ENCODE results near the gene EEF1G. TPM values are rescaled to one million over a fixed set of nuclear protein-coding genes. Genes with fewer than 3 reads are reported as not detected.

EEF1G gene
- total and polyA plus RNA-seq, 9 of the 15 experiments (the other 6 are each of a cell fraction or from before 2014, with no cell fraction given) = 985 to 2,349 (median 2,035) TPM

DNA sequence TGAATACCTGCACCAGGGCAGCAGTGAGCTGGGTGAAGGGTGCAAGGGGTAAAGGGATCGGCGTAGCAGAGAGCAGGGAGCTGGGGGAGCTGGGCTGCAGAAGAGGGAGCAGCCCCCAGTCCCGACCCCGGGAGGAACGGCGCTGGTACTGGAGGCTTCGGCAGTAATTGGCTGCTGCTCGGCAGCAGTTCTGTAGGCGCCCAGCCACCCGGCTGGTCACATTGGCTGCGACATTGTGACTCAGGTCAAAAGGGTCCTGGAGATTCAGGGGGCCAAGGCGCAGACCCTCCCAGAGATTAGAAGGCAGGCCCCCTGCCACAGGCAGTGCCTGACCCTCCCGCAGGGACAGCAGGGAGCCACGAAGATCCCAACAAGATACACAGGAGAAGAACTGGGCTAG is 2.1 kb upstream of the EEF1G start (continued):
- TF ChIP-seq MYBL2 (IDR thresholded peaks at IDR 0.05; ENCODE audit: low read depth) = no peak
- no peak for TF ChIP-seq MYBL2 (CRISPR knock-in tag; IDR thresholded peaks at IDR 0.05; ENCODE audit: borderline replicate concordance)
- TF ChIP-seq ZNF561 (CRISPR knock-in tag; conservative IDR thresholded peaks at IDR 0.05) = no peak
- TF ChIP-seq, protein P1, sequence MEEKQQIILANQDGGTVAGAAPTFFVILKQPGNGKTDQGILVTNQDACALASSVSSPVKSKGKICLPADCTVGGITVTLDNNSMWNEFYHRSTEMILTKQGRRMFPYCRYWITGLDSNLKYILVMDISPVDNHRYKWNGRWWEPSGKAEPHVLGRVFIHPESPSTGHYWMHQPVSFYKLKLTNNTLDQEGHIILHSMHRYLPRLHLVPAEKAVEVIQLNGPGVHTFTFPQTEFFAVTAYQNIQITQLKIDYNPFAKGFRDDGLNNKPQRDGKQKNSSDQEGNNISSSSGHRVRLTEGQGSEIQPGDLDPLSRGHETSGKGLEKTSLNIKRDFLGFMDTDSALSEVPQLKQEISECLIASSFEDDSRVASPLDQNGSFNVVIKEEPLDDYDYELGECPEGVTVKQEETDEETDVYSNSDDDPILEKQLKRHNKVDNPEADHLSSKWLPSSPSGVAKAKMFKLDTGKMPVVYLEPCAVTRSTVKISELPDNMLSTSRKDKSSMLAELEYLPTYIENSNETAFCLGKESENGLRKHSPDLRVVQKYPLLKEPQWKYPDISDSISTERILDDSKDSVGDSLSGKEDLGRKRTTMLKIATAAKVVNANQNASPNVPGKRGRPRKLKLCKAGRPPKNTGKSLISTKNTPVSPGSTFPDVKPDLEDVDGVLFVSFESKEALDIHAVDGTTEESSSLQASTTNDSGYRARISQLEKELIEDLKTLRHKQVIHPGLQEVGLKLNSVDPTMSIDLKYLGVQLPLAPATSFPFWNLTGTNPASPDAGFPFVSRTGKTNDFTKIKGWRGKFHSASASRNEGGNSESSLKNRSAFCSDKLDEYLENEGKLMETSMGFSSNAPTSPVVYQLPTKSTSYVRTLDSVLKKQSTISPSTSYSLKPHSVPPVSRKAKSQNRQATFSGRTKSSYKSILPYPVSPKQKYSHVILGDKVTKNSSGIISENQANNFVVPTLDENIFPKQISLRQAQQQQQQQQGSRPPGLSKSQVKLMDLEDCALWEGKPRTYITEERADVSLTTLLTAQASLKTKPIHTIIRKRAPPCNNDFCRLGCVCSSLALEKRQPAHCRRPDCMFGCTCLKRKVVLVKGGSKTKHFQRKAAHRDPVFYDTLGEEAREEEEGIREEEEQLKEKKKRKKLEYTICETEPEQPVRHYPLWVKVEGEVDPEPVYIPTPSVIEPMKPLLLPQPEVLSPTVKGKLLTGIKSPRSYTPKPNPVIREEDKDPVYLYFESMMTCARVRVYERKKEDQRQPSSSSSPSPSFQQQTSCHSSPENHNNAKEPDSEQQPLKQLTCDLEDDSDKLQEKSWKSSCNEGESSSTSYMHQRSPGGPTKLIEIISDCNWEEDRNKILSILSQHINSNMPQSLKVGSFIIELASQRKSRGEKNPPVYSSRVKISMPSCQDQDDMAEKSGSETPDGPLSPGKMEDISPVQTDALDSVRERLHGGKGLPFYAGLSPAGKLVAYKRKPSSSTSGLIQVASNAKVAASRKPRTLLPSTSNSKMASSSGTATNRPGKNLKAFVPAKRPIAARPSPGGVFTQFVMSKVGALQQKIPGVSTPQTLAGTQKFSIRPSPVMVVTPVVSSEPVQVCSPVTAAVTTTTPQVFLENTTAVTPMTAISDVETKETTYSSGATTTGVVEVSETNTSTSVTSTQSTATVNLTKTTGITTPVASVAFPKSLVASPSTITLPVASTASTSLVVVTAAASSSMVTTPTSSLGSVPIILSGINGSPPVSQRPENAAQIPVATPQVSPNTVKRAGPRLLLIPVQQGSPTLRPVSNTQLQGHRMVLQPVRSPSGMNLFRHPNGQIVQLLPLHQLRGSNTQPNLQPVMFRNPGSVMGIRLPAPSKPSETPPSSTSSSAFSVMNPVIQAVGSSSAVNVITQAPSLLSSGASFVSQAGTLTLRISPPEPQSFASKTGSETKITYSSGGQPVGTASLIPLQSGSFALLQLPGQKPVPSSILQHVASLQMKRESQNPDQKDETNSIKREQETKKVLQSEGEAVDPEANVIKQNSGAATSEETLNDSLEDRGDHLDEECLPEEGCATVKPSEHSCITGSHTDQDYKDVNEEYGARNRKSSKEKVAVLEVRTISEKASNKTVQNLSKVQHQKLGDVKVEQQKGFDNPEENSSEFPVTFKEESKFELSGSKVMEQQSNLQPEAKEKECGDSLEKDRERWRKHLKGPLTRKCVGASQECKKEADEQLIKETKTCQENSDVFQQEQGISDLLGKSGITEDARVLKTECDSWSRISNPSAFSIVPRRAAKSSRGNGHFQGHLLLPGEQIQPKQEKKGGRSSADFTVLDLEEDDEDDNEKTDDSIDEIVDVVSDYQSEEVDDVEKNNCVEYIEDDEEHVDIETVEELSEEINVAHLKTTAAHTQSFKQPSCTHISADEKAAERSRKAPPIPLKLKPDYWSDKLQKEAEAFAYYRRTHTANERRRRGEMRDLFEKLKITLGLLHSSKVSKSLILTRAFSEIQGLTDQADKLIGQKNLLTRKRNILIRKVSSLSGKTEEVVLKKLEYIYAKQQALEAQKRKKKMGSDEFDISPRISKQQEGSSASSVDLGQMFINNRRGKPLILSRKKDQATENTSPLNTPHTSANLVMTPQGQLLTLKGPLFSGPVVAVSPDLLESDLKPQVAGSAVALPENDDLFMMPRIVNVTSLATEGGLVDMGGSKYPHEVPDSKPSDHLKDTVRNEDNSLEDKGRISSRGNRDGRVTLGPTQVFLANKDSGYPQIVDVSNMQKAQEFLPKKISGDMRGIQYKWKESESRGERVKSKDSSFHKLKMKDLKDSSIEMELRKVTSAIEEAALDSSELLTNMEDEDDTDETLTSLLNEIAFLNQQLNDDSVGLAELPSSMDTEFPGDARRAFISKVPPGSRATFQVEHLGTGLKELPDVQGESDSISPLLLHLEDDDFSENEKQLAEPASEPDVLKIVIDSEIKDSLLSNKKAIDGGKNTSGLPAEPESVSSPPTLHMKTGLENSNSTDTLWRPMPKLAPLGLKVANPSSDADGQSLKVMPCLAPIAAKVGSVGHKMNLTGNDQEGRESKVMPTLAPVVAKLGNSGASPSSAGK (IDR thresholded peaks at IDR 0.05) = no peak
- no peak for TF ChIP-seq MAFK (IDR thresholded peaks at IDR 0.05; ENCODE audit: low read length)

All from K562 (cell line).